ENCODE results near the gene HSD17B7.

The HSD17B7 gene

DNA sequence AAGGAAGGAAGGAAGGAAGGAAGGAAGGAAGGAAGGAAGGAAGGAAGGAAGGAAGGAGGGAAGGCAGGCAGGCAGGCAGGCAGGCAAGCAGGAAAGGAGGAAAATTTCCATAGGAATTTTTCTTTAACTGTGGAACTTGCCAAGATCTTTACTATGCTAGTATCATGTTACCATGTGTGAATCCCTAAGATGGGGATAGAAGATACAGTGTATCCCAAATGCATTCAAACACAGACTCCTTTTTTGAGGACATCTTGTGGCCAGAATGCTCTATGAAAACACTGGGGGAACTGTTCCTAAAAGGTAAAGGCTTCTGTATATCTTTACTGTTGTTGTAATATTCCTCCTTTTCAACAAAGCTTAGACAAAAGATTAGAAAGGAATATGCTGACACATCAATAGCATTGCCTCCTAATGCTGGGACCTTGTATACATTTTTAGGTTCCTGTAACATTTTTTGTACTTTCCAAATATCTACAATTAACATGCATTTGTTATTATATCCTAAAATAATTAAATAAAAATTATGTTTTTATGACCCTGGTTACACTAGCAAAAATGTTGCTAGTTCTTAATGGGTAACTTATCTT lies 49.8 kb downstream of the HSD17B7 start:
- Histone ChIP-seq H3K27ac (ENCODE audit: low read length) (no peak overlapping the region), H3K9me3 (ENCODE audit: control insufficient read depth, insufficient read depth, low read length) (no peaks in the 10 kb centered on the region), H3K4me3 (ENCODE audit: low read length) (no peak overlapping the region), H3K27me3 (ENCODE audit: control insufficient read depth, insufficient read depth, low read length) (no peaks in the 10 kb centered on the region), H3K4me1 (ENCODE audit: control insufficient read depth, insufficient read depth, low read length) (no peaks in the 10 kb centered on the region), H3K36me3 (ENCODE audit: control insufficient read depth, insufficient read depth, low read length) (no peaks in the 10 kb centered on the region)
- DNase-seq (ENCODE audit: low read depth, low spot score), result no peak

DNA sequence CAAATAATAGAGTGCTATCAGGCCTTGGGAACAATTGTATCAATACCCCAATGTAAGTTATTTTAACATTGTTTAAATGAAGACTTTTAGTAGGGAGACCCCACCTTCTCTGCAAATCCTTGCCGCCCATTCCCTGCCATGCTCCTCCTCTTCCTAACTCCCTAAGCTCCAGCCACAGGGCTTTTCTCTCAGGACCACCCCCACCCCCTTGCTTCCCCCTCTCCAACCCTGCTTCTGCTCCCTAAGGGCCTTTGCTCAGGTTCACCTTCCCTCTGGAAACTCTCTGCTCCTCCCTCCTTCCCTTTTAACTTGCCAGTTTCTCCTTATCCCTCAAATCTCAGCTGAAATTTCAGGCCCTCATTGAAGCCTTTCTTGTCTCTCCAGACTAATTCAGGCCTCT lies 53.7 kb downstream of the HSD17B7 start:
- WGBS (ENCODE audit: insufficient coverage, insufficient read length), result no CpG with 5 or more reads among the region's 1 CpG
- Histone ChIP-seq H3K27me3 (ENCODE audit: control insufficient read depth, insufficient read depth, low read length) (no peaks in the 10 kb centered on the region), H3K4me3 (ENCODE audit: low read length) (no peak overlapping the region), H3K4me1 (ENCODE audit: control insufficient read depth, insufficient read depth, low read length) (no peaks in the 10 kb centered on the region), H3K9me3 (ENCODE audit: control insufficient read depth, insufficient read depth, low read length) (no peaks in the 10 kb centered on the region), H3K36me3 (ENCODE audit: control insufficient read depth, insufficient read depth, low read length) (no peaks in the 10 kb centered on the region), H3K27ac (ENCODE audit: low read length) (no peak overlapping the region)
- no peak for DNase-seq (ENCODE audit: low read depth, low spot score)

DNA sequence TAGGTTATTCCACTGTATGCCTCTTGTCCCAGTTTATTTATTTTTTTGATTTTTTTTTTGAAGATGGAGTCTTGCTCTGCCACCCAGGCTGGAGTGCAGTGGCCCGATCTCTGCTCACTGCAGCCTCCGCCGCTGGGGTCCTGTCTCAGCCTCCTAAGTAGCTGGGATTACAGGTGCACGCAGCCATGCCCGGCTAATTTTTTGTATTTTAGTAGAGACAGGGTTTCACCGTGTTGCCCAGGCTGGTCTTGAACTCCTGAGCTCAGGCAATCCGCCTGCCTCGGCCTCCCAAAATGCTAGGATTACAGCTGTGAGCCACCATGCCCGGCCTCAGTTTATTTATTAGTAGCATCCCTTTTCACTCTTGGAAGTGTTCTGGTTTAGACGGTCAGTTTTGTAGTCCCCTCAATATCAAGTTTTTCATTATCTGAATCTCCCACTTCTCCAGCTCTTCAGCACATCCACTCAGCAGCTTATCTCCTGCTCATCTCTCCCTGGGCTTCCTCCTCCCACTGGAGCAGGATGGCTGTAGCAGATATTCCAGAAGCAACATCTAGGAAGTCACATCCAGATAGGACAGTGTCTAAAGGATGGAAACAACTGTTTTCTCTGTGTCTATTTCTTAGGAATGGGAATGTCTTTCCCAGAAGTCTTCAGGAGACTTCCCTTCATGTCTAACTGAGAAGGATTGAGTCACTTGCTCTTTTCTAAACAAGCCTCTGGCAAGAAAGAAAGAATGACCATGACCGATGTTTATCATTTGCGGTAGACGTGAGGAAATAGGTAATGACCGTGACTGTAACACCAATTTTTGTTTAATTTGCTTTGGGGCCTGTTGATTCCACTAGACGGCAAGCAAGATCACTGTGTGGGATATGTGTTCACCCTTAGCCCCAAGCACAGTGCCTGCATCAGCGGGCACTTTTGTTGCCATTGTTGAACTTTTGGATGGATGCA lies 56.0 kb downstream of the HSD17B7 start:
- no peaks in the 10 kb centered on the region for H3K27me3 ChIP-seq (ENCODE audit: control insufficient read depth, insufficient read depth, low read length)
- DNase-seq (ENCODE audit: low read depth, low spot score), result no peak
- no peak overlapping the region for H3K27ac ChIP-seq (ENCODE audit: low read length)
- no CpG with 5 or more reads among the region's 16 CpGs for WGBS (ENCODE audit: insufficient coverage, insufficient read length)
- no peaks in the 10 kb centered on the region for H3K4me1 ChIP-seq (ENCODE audit: control insufficient read depth, insufficient read depth, low read length)
- no peaks in the 10 kb centered on the region for H3K36me3 ChIP-seq (ENCODE audit: control insufficient read depth, insufficient read depth, low read length)
- H3K4me3 ChIP-seq (ENCODE audit: low read length), result no peak overlapping the region
- H3K9me3 ChIP-seq (ENCODE audit: control insufficient read depth, insufficient read depth, low read length), result no peaks in the 10 kb centered on the region

DNA sequence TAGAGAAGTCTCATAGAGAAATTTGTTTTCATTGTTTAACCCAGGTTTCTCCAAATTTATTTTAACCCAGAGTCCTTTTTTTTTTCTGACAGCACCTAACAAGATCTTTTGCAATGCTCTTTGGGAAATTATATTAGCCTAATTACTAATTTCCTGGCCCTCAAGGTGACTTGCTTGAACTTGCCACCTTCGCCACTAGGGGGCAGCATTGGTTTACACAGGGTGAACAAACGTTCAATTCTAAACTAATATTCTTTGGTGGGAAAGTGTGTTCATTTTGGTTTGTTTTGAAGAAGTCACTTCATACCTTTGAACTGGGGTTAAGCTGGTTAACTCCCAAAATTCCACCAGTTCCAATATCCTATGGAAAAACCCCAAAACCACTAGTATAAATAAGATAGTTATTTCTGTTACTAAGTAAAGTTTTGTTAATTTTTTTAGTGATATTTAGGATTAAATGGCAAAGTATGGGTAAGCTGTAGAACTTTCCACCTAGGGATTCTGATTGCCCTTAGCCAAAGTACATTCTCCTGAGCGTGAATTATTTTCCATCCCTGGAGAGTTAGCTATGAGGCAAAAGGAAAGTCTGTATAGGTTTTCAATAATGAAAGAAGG lies 57.4 kb downstream of the HSD17B7 start:
- no peaks in the 10 kb centered on the region for H3K9me3 ChIP-seq (ENCODE audit: control insufficient read depth, insufficient read depth, low read length)
- no peaks in the 10 kb centered on the region for H3K36me3 ChIP-seq (ENCODE audit: control insufficient read depth, insufficient read depth, low read length)
- WGBS (ENCODE audit: insufficient coverage, insufficient read length), result no CpG with 5 or more reads among the region's 3 CpGs
- H3K27ac ChIP-seq (ENCODE audit: low read length), result no peak overlapping the region
- no peaks in the 10 kb centered on the region for H3K4me1 ChIP-seq (ENCODE audit: control insufficient read depth, insufficient read depth, low read length)
- DNase-seq (ENCODE audit: low read depth, low spot score), result peak; percentile 29
- H3K4me3 ChIP-seq (ENCODE audit: low read length), result no peak overlapping the region
- no peaks in the 10 kb centered on the region for H3K27me3 ChIP-seq (ENCODE audit: control insufficient read depth, insufficient read depth, low read length)

DNA sequence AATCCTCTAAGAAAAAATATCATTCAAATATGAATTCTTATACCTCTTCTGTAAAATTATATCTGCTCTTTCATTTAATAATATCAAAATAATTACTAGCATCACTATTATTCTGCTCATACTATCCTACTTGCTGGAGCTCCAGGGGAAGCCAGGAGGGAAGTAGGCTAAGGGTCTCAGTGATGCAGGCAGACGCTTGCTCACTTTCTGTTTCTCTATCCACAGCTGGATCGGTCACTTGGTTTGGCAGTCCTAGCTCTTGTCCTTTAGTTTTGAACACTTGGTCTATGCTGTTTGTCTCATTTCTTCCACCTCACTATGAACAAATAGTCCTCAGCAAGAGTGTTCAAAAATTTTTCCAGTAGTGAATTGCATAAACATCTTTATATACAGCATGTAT lies 59.2 kb downstream of the HSD17B7 start:
- Histone ChIP-seq H3K27ac (ENCODE audit: low read length) (no peak overlapping the region), H3K36me3 (ENCODE audit: control insufficient read depth, insufficient read depth, low read length) (no peaks in the 10 kb centered on the region)
- no CpG with 5 or more reads among the region's 2 CpGs for WGBS (ENCODE audit: insufficient coverage, insufficient read length)

DNA sequence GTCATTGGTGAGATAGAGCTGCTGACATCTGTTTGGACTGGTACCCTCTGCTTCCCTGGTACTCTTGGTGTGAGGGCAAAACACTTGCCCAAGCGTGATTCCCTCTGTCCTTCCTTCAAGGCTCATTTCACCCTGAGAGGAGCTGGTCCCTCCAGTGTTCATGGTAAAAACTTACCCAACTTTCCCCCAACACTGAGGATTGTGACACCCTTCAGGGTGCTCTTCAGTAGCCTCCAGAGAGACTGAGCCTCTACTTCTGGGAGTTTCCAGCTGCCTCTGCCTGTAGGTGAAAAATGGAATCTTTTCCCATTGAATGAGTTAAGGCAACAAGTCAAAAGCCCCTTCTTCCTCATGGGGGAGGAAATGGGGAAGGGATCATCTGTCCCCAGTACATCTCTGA lies 60.8 kb downstream of the HSD17B7 start:
- Histone ChIP-seq H3K4me1 (ENCODE audit: control insufficient read depth, insufficient read depth, low read length) (no peaks in the 10 kb centered on the region), H3K27me3 (ENCODE audit: control insufficient read depth, insufficient read depth, low read length) (no peaks in the 10 kb centered on the region), H3K36me3 (ENCODE audit: control insufficient read depth, insufficient read depth, low read length) (no peaks in the 10 kb centered on the region), H3K27ac (ENCODE audit: low read length) (no peak overlapping the region), H3K4me3 (ENCODE audit: low read length) (no peak overlapping the region), H3K9me3 (ENCODE audit: control insufficient read depth, insufficient read depth, low read length) (no peaks in the 10 kb centered on the region)
- no peak for DNase-seq (ENCODE audit: low read depth, low spot score)
- WGBS (ENCODE audit: insufficient coverage, insufficient read length), result no CpG with 5 or more reads among the region's 1 CpG

More for the DNA sequence above, 59.2 kb downstream of the HSD17B7 start:
- no peaks in the 10 kb centered on the region for H3K9me3 ChIP-seq (ENCODE audit: control insufficient read depth, insufficient read depth, low read length)
- H3K4me1 ChIP-seq (ENCODE audit: control insufficient read depth, insufficient read depth, low read length), result no peaks in the 10 kb centered on the region
- H3K27me3 ChIP-seq (ENCODE audit: control insufficient read depth, insufficient read depth, low read length), result no peaks in the 10 kb centered on the region
- no peak for DNase-seq (ENCODE audit: low read depth, low spot score)
- no peak overlapping the region for H3K4me3 ChIP-seq (ENCODE audit: low read length)

DNA sequence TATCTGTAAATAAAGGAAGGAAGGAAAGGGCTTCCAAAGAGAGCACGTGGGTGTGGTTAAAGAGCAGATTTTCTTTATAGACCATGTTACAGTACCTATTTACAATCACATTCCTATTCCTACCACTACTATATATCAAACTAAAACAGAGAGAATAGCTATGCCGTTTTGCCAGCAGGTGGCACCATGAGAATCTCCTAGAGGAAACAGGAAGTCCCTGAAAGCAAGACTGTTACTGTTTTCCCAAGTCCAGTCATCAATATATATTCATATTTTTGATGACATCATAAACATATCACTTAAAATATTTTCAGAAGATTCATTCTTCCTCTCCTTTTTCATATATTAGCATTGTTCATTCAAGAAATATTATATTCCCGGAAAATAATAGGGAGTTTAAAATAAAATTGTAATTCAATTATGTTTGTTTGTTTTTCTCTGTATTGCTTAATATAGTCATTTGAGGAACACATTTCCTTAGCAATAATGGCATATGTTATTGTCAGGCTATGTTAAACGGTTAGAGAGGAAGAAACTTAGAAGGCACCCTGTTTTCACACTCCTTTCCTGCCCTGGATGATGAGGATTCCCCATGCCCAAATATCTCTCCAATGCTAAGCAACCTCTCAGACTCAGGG lies 63.9 kb downstream of the HSD17B7 start:
- H3K27me3 ChIP-seq (ENCODE audit: control insufficient read depth, insufficient read depth, low read length), result no peaks in the 10 kb centered on the region
- DNase-seq (ENCODE audit: low read depth, low spot score), result peak; percentile 31
- H3K4me3 ChIP-seq (ENCODE audit: low read length), result no peak overlapping the region
- no peaks in the 10 kb centered on the region for H3K36me3 ChIP-seq (ENCODE audit: control insufficient read depth, insufficient read depth, low read length)
- H3K27ac ChIP-seq (ENCODE audit: low read length), result no peak overlapping the region
- WGBS (ENCODE audit: insufficient coverage, insufficient read length), result no CpG with 5 or more reads among the region's 4 CpGs
- no peaks in the 10 kb centered on the region for H3K9me3 ChIP-seq (ENCODE audit: control insufficient read depth, insufficient read depth, low read length)
- no peaks in the 10 kb centered on the region for H3K4me1 ChIP-seq (ENCODE audit: control insufficient read depth, insufficient read depth, low read length)

DNA sequence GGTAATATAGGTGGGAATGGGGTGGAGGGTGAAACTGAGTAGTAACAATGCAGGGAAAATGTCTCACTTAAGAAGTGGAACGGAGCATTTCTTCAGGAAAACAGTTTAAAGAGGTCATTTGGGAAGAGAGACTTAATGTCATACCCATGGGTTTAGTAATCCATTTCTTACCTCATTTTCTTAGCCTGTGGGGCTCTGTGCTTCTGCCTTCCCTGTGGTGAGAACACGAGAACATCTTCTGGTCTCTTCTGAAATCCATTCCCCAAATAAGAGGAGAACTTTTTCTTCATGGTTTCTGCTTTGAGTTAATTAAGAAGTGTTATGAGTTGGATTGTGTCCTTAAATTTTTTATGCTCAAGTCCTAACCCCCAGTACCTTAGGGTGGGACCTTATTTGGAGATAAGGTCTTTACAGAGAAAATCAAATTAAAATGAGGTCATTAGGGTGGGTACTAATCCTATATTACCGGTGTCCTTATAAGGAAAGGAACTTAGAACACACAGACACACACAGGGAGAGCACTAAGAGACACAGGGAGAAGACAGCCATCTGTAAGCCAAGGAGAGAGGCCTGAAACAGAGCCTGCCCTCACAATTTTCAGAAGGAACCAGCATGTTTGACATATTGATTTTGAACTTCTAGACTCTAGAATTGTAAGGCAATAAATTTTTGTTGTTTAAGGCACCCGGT lies 65.1 kb downstream of the HSD17B7 start:
- no CpG with 5 or more reads among the region's 4 CpGs for WGBS (ENCODE audit: insufficient coverage, insufficient read length)
- Histone ChIP-seq H3K4me3 (ENCODE audit: low read length) (no peak overlapping the region), H3K27me3 (ENCODE audit: control insufficient read depth, insufficient read depth, low read length) (no peaks in the 10 kb centered on the region), H3K4me1 (ENCODE audit: control insufficient read depth, insufficient read depth, low read length) (no peaks in the 10 kb centered on the region), H3K27ac (ENCODE audit: low read length) (no peak overlapping the region), H3K36me3 (ENCODE audit: control insufficient read depth, insufficient read depth, low read length) (no peaks in the 10 kb centered on the region), H3K9me3 (ENCODE audit: control insufficient read depth, insufficient read depth, low read length) (no peaks in the 10 kb centered on the region)
- no peak for DNase-seq (ENCODE audit: low read depth, low spot score)

DNA sequence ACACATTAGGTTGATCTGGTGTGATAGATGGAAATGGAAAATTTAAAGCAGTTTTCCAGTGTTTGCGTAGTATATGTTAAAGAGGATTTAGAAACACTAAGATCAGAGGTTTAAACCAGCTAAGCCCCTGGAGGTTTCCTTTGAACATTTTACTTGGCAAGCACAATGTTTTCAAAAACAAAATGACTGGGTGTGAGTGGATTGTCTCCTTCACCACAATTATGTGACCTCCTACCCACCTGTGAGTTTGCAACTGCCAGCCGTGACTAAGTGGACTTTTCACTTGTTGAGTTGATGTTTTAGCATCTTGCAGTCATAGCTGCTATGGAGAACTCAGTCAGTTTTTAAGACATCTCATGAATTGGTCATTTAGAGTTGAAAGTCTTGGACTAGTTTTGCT lies 65.8 kb downstream of the HSD17B7 start:
- H3K36me3 ChIP-seq (ENCODE audit: control insufficient read depth, insufficient read depth, low read length), result no peaks in the 10 kb centered on the region
- DNase-seq (ENCODE audit: low read depth, low spot score), result no peak
- no peak overlapping the region for H3K4me3 ChIP-seq (ENCODE audit: low read length)
- 100% methylated on average over 1 of the region's 2 CpGs for WGBS (ENCODE audit: insufficient coverage, insufficient read length)
- no peak overlapping the region for H3K27ac ChIP-seq (ENCODE audit: low read length)
- H3K9me3 ChIP-seq (ENCODE audit: control insufficient read depth, insufficient read depth, low read length), result no peaks in the 10 kb centered on the region
- no peaks in the 10 kb centered on the region for H3K4me1 ChIP-seq (ENCODE audit: control insufficient read depth, insufficient read depth, low read length)
- H3K27me3 ChIP-seq (ENCODE audit: control insufficient read depth, insufficient read depth, low read length), result no peaks in the 10 kb centered on the region

DNA sequence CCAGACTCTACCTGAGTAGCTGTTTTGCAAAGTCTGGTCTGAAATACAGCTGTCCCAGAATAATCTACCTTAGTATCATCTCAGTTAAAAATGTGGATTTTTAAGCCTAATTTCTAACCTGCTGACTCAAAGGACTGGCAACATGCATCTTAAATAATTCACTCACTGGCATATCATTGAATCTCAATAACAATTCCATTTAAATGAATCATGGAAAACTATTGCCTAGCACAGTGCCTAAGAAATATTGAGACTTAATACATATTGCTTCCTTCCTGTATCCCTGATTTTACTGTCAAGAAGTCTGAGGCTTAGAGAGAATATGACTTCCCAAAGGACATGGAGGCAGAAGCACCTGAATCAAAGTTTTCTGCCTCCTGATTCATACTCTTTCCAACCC lies 67.3 kb downstream of the HSD17B7 start:
- no peak overlapping the region for H3K27ac ChIP-seq (ENCODE audit: low read length)
- H3K36me3 ChIP-seq (ENCODE audit: control insufficient read depth, insufficient read depth, low read length), result no peaks in the 10 kb centered on the region
- H3K4me3 ChIP-seq (ENCODE audit: low read length), result no peak overlapping the region
- DNase-seq (ENCODE audit: low read depth, low spot score), result no peak
- H3K27me3 ChIP-seq (ENCODE audit: control insufficient read depth, insufficient read depth, low read length), result no peaks in the 10 kb centered on the region
- no peaks in the 10 kb centered on the region for H3K4me1 ChIP-seq (ENCODE audit: control insufficient read depth, insufficient read depth, low read length)
- H3K9me3 ChIP-seq (ENCODE audit: control insufficient read depth, insufficient read depth, low read length), result no peaks in the 10 kb centered on the region
